Measurements from ENCODE around the gene STOML1. TPM values are rescaled to one million over a fixed set of nuclear protein-coding genes. Genes with fewer than 3 reads are reported as not detected.

Gene STOML1
- total and polyA plus RNA-seq, 9 of the 15 experiments (the other 6 are each of a cell fraction or from before 2014, with no cell fraction given): 0.25 to 9.7 (median 4.6) TPM

DNA sequence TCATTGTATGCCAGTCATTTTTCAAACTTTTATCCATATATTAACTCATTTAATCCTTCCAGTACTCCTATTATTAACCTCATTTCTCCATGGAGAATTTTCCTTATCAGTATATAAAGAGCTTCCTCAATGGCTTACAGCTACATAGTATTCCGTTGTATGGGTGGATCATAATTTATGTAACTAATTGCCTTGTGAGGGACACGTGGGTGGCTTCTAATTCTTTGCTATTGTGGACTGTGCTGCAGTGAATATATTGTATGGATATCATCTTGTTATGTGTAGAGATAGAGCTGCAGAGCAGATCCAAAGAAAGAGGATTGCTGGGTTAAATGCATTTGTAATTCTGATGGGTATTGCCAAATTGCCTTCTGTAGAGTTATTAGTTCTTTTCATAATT lies 27.6 kb upstream of the STOML1 start:
- ATAC-seq (no peak), DNase-seq (ENCODE audit: extremely low read depth in 1 of 4, low spot score in 3 of 4) (no peak), FAIRE-seq (no peak)
- no peak for TF ChIP-seq ZNF143 (CRISPR knock-in tag; IDR thresholded peaks at IDR 0.05)
- TF ChIP-seq, protein P1, sequence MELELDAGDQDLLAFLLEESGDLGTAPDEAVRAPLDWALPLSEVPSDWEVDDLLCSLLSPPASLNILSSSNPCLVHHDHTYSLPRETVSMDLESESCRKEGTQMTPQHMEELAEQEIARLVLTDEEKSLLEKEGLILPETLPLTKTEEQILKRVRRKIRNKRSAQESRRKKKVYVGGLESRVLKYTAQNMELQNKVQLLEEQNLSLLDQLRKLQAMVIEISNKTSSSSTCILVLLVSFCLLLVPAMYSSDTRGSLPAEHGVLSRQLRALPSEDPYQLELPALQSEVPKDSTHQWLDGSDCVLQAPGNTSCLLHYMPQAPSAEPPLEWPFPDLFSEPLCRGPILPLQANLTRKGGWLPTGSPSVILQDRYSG (tag; conservative IDR thresholded peaks at IDR 0.05; ENCODE audit: low read depth): no peak
- no peak for TF ChIP-seq PURB (CRISPR knock-in tag; IDR thresholded peaks at IDR 0.05; ENCODE audit: low read depth)
- TF ChIP-seq, protein P2, sequence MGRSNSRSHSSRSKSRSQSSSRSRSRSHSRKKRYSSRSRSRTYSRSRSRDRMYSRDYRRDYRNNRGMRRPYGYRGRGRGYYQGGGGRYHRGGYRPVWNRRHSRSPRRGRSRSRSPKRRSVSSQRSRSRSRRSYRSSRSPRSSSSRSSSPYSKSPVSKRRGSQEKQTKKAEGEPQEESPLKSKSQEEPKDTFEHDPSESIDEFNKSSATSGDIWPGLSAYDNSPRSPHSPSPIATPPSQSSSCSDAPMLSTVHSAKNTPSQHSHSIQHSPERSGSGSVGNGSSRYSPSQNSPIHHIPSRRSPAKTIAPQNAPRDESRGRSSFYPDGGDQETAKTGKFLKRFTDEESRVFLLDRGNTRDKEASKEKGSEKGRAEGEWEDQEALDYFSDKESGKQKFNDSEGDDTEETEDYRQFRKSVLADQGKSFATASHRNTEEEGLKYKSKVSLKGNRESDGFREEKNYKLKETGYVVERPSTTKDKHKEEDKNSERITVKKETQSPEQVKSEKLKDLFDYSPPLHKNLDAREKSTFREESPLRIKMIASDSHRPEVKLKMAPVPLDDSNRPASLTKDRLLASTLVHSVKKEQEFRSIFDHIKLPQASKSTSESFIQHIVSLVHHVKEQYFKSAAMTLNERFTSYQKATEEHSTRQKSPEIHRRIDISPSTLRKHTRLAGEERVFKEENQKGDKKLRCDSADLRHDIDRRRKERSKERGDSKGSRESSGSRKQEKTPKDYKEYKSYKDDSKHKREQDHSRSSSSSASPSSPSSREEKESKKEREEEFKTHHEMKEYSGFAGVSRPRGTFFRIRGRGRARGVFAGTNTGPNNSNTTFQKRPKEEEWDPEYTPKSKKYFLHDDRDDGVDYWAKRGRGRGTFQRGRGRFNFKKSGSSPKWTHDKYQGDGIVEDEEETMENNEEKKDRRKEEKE (IDR thresholded peaks at IDR 0.05; ENCODE audit: borderline replicate concordance in 1 of 2, control insufficient read depth in 1 of 2, low read depth in 2 of 2, low read length in 1 of 2): no peak
- peaks cover 56% of the 10 kb centered on the region for H3K36me3 ChIP-seq (ENCODE audit: control insufficient read depth, insufficient read depth, low read length)
- H3K9ac ChIP-seq (ENCODE audit: insufficient read depth in 1 of 2, low read depth in 2 of 2, low read length in 2 of 2): no peak overlapping the region
- 59% methylated on average over 2 of the region's 2 CpGs for WGBS (ENCODE audit: insufficient coverage, low coverage, missing lambda C conversion rate)
- no peak overlapping the region for H2AFZ ChIP-seq (ENCODE audit: low read depth, low read length)
- CTCF ChIA-PET (ENCODE audit: low intra/inter-chr PET ratio): no interaction called here
- no peak overlapping the region for H3K27ac ChIP-seq (ENCODE audit: extremely low read depth, low read depth, low read length)
- in situ Hi-C loops (cut with MboI) (no loop called here), intact Hi-C loops (cut with micrococcal nuclease) (no loop called here)
- no peaks in the 10 kb centered on the region; the same call in none of the 2 replicates for H4K20me1 ChIP-seq (replicated peaks; ENCODE audit: control insufficient read depth, insufficient read depth, low read length)
- peaks cover 12% of the 10 kb centered on the region; the same call in 2 of the 3 replicates for H3K79me2 ChIP-seq (ENCODE audit: control insufficient read depth, insufficient read depth, low read length)
- POLR2A ChIA-PET: no interaction called here
- H3K4me1 ChIP-seq (replicated peaks in 1 of 2; ENCODE audit: control insufficient read depth in 2 of 2, insufficient read depth in 2 of 2, low read length in 2 of 2): no peaks in the 10 kb centered on the region
- no peaks in the 10 kb centered on the region for H3K9me3 ChIP-seq (replicated peaks; ENCODE audit: control insufficient read depth, insufficient read depth, low read depth, low read length)
- H3K27me3 ChIP-seq (ENCODE audit: control insufficient read depth in 2 of 2, insufficient read depth in 2 of 2, low read length in 2 of 2): no peaks in the 10 kb centered on the region
- BruUV-seq (replicated peaks): no TSS peak
- H3K4me3 ChIP-seq: no peak overlapping the region
- no peak overlapping the region for H3K4me2 ChIP-seq (ENCODE audit: insufficient read depth, low read length)
- no peaks in the 10 kb centered on the region for H3K9me1 ChIP-seq (ENCODE audit: control insufficient read depth, insufficient read depth, low read length)
